Ovary (tissue), 3 donors: ENCODE data around the gene BICD2.

Experiments
- CTCF ChIP-seq, 3 donors: fragments of 450-650 bp in 2 of 3; fragments of 200-600 bp in 1 of 3; IDR thresholded peaks; one replicate each; pipeline versions ENCODE4 v1.5.1 to v1.8.0; 2016 to 2022; ENCODE audit warnings: antibody characterized with exemption in 3 of 3, mild to moderate bottlenecking in 1 of 3
- EP300 ChIP-seq: sonication (generic); formaldehyde crosslinking; IDR thresholded peaks from one replicate; pipeline ENCODE4 v1.6.1; 2017; ENCODE audit warnings: antibody characterized with exemption
- POLR2A ChIP-seq: fragments of 450-650 bp; IDR thresholded peaks from one replicate; pipeline ENCODE4 v1.6.1; 2017; ENCODE audit warnings: antibody characterized with exemption, mild to moderate bottlenecking, moderate library complexity
- donor health status: DM: no; HTN: no; CAD: no.

DNA sequence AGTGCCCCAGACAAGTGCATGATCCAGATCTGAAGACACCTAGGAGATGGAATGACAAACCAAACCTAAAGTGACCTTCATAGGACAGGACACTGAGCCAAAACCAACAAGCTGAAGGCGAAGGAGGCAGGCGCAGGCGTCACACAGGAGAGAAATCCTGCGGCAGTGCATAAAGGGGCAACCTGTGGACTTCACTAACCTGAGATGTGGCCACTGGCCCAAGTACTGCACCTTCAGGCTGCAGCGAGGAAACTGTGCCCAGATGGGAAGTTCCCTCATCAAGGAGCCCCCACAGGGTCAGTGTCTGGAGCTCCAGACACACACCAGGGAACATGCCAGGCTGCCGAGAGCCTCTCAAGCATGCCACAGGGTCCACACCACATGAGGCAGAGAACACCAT, 98.4 kb downstream of the BICD2 start:
- TF ChIP-seq CTCF (IDR thresholded peaks at IDR 0.05) (no peak), POLR2A (no peak), EP300 (no peak)
